Heart right ventricle (tissue), 16 donors: ENCODE data around the gene CALML5. TPM values are rescaled to one million over a fixed set of nuclear protein-coding genes. Genes with fewer than 3 reads are reported as not detected.

Source experiments
- ATAC-seq, 8 donors: fragments of 200-7000 bp; cut with Tn5 transposase; one replicate each; pipeline ENCODE4 v1.9.1; 2020; ENCODE audit warnings: mild to moderate bottlenecking in 8 of 8, moderate library complexity in 8 of 8, moderate number of reproducible peaks in 1 of 8
- DNase-seq, 2 donors: peaks; one replicate each; pipeline ENCODE4 v3.0.0-alpha.2; 2020
- H3K27ac ChIP-seq, 10 donors: fragments of 200-600 bp; sonication (generic) in 2 of 10; one replicate each; pipeline versions ENCODE4 v1.5.0 to v1.8.0; 2020 to 2022; ENCODE audit warnings: mild to moderate bottlenecking in 3 of 10
- H3K27me3 ChIP-seq, 7 donors: fragments of 200-600 bp; one replicate each; pipeline ENCODE4 v1.8.0; 2021 to 2022; ENCODE audit warnings: mild to moderate bottlenecking in 2 of 7
- H3K36me3 ChIP-seq, 9 donors: fragments of 200-600 bp; sonication (generic) in 1 of 9; one replicate each; pipeline versions ENCODE4 v1.5.0 to v1.8.0; 2020 to 2022; ENCODE audit warnings: mild to moderate bottlenecking in 2 of 9
- H3K4me1 ChIP-seq, 9 donors: fragments of 200-600 bp; sonication (generic) in 1 of 9; one replicate each; pipeline versions ENCODE4 v1.5.0 to v1.8.0; 2020 to 2022; ENCODE audit warnings: mild to moderate bottlenecking in 4 of 9
- H3K4me3 ChIP-seq, 10 donors: fragments of 200-600 bp; sonication (generic) in 2 of 10; one replicate each; pipeline versions ENCODE4 v1.5.0 to v1.8.0; 2020 to 2022; ENCODE audit warnings: mild to moderate bottlenecking in 7 of 10, moderate library complexity in 2 of 10
- H3K9me3 ChIP-seq, 11 donors: fragments of 200-600 bp in 10 of 11; sonication (generic) in 2 of 11; one replicate each; pipeline versions ENCODE4 v1.5.0 to v1.8.0; 2013 to 2022; ENCODE audit warnings: mild to moderate bottlenecking in 2 of 11, control low read depth in 1 of 11, moderate library complexity in 1 of 11
- CTCF ChIP-seq, 9 donors: fragments of 200-600 bp; sonication (generic) in 2 of 9; IDR thresholded peaks; one replicate each; pipeline versions ENCODE4 v1.5.0 to v1.8.0; 2021 to 2022; ENCODE audit warnings: antibody characterized with exemption in 9 of 9, mild to moderate bottlenecking in 5 of 9, moderate library complexity in 1 of 9
- WGBS, 2 donors: extraction: QIAGEN DNeasy Blood & Tissue Kit; methylation state at CpG; one replicate each; pipeline ENCODE4 v1.1.7; 2013; ENCODE audit warnings: inconsistent platforms in 1 of 2; 5-methylcytosine and 5-hydroxymethylcytosine counted together
- intact Hi-C, 10 donors: fragments of 100-400 bp; cut with DNase I; formaldehyde crosslinking; loops; one replicate each; pipeline versions ENCODE4 v1.11.1 to v1.14.2; 2022
- polyA plus RNA-seq, 2 donors: library from polyadenylated mRNA; stranded (reverse); fragments of 200-250 nt; gene quantifications; one replicate each; pipeline ENCODE4 v1.2.3, GENCODE V29; 2013
- total RNA-seq, 10 donors: library from RNA; stranded (reverse); fragmentation: NEBNext Ultra II Directional in 3 of 10; extraction: Animal tissue kit (Norgen Biotek cat#: 25700) in 3 of 10; gene quantifications; one replicate each; pipeline versions ENCODE4 v1.2.1 to v1.2.4, GENCODE V29; 2021 to 2023
- donor health status: Arrhythmogenic right ventricular cardiomyopathy.
- donor health status: ischemic (EF 13 %, LVEDD 7.1; RV severe dilation, severe dysfunction).
- donor health status: healthy with polysubstance abuse.
- donor health status: DM: no; HTN: yes; CAD: no.
- donor health status: DM: no; HTN: no; CAD: no.
- donor health status: ischemic (EF 25% LVEDD 6.9; RV normal size, moderate dysfunction).
- donor health status: ischemic (EF 25% LVEDD 5.7; RV mildly dilated, moderate dysfunction).
- donor health status: healthy.
- donor health status: DM: yes; HTN: yes; CAD: no.
- donor health status: Ischemic cardiomyopathy.
- donor health status: ischemic (EF 35%, LVEDD 5.7; RV mildly dilated, moderate dysfunction).
- donor health status: nonischemic (EF 11% LVEDD 7.7; RV severe dilation, severe dysfunction).
- donor health status: DM: yes; HTN: yes; CAD: no.
- donor health status: PGD.
- donor health status: ischemic (EF 29% LVEDD 5.4; RV normal size, mild dysfunction).
- donor health status: nonischemic (EF 23%, LVEDD 6.1; RV moderate dilation, normal function).

CALML5 gene
- total and polyA plus RNA-seq, 12 donors: not detected

- Histone ChIP-seq H3K4me3 (no peak overlapping the region), H3K36me3 (no peaks in the 10 kb centered on the region), H3K27ac (no peak overlapping the region), H3K27me3 (peaks cover 0 to 16% (median 0%) of the 10 kb centered on the region in 7 donors), H3K9me3 (peaks cover 0 to 3% (median 0%) of the 10 kb centered on the region in 11 donors), H3K4me1 (no peaks in the 10 kb centered on the region)
- 84 to 85% methylated on average over 14 of the region's 14 CpGs for WGBS, 2 donors
- no peak for TF ChIP-seq CTCF (IDR thresholded peaks at IDR 0.05)
- ATAC-seq: no peak
- intact Hi-C loops: no loop called here
- DNase-seq: no peak
These were observed 14.1 kb downstream of the CALML5 start for GRCh38 chr10:5485290-5485689.

GRCh38 chr10:5484205-5484604 is 15.2 kb downstream of the CALML5 start:
- 84 to 85% methylated on average over 3 of the region's 3 CpGs for WGBS, 2 donors
- Histone ChIP-seq H3K27me3 (peaks cover 0 to 16% (median 0%) of the 10 kb centered on the region in 7 donors), H3K9me3 (peaks cover 0 to 3% (median 0%) of the 10 kb centered on the region in 11 donors), H3K4me3 (no peak overlapping the region), H3K4me1 (no peaks in the 10 kb centered on the region), H3K27ac (no peak overlapping the region), H3K36me3 (no peaks in the 10 kb centered on the region)
- no peak for TF ChIP-seq CTCF (IDR thresholded peaks at IDR 0.05)
- DNase-seq (no peak), ATAC-seq (no peak)
- intact Hi-C loops: no loop called here

- DNase-seq: no peak
- no peak overlapping the region for H3K27ac ChIP-seq
- TF ChIP-seq CTCF (IDR thresholded peaks at IDR 0.05): no peak
- WGBS, 2 donors: 93 to 94% methylated on average over 9 of the region's 9 CpGs
- H3K9me3 ChIP-seq: peaks cover 0 to 3% (median 0%) of the 10 kb centered on the region in 11 donors
- H3K36me3 ChIP-seq: no peaks in the 10 kb centered on the region
- intact Hi-C loops: no loop called here
- H3K27me3 ChIP-seq: peaks cover 0 to 13% (median 0%) of the 10 kb centered on the region in 7 donors
- ATAC-seq: no peak
- H3K4me3 ChIP-seq: no peak overlapping the region
- no peaks in the 10 kb centered on the region for H3K4me1 ChIP-seq
These were observed 17.4 kb downstream of the CALML5 start for GRCh38 chr10:5482016-5482415.

- ATAC-seq: no peak
- DNase-seq: no peak
- H3K27ac ChIP-seq: no peak overlapping the region
- H3K36me3 ChIP-seq: no peaks in the 10 kb centered on the region
- no peak overlapping the region for H3K4me3 ChIP-seq
- intact Hi-C loops: no loop called here
- H3K27me3 ChIP-seq: peaks cover 0 to 7% (median 0%) of the 10 kb centered on the region in 7 donors
- TF ChIP-seq CTCF (IDR thresholded peaks at IDR 0.05): no peak
- no peaks in the 10 kb centered on the region for H3K4me1 ChIP-seq
- WGBS, 2 donors: 93 to 95% methylated on average over 12 of the region's 12 CpGs
- H3K9me3 ChIP-seq: peaks cover 0 to 3% (median 0%) of the 10 kb centered on the region in 11 donors
These were observed 18.2 kb downstream of the CALML5 start for GRCh38 chr10:5481121-5481520.
